GM21390 (cell line): ENCODE data around the gene VWA8.
"Not testable (repeated sequence)": the region's sequence is repeated elsewhere in the genome, so short reads cannot be mapped to it uniquely, and the experiment has no call there.

Experiments
- ATAC-seq: cut with Tn5 transposase; IDR thresholded peaks from one replicate; pipeline ENCODE4 v1.9.1; 2021; ENCODE audit not compliant: unreplicated experiment

Gene VWA8

DNA sequence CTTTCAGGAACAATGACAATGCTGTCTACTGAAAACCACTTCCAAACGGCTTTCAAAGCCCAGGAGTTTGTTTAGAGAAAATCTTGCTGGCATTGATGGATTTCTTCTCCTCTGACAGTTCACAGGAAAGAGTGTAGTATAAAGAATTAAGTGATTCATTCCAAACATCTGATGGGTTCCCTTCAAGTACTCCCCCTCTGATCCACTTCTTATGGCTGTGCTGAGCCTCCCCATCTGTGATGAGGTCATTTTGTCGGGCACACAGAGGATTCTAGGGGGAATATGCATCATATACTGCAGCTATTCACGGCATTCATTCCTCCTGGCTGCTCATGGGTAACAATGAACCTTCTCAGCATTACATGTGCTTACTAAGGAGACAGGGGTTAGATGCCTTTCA lies 395.7 kb downstream of the VWA8 start:
- ATAC-seq = no peak

DNA sequence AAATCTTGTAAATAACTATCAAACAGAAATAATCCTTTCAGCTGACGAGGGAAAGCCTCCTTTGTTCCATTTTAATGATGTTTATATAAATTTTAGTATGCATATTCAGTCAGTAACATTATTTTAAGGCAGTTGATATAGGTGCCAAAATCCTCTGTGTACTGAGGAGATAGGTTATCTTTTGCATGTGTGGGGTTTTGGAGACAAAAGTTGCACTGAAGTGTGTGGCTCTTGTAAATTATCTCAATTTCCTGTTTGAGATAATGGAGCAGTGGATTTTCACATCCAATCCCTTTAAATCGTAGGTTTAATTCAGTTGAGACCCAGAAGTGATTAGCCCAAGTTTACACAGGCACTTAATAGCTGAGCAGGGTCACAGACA lies 396.9 kb downstream of the VWA8 start:
- no peak for ATAC-seq

DNA sequence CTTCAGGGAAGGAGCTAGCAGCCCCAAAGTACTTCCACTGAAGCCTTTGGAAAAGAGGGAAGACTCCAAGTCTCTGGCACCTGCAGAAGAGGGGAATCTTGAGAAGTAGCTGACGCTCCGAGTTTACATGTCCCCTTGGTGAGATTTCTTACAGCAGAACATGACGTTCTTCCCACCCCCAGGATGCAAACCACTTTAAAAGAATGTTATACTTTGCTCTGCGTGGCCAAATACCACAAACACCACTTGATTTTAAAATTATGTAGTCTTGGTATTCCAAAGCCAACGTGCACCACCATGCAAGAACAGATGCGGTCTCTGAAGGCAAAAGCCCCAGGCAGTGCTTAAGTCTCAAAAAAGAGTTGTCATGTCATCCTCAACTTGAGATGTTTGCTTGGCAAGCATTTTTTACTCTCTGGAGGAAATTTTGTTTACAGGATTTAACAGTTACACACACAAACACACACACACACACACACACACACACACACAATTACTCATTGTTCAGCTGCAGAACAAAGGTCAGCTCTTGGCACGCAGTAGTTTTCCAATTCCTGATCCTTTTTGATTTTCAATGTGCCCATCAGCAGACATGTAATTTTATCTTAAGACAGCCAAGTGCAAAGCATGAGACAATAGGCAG lies 397.4 kb downstream of the VWA8 start:
- ATAC-seq = no peak

DNA sequence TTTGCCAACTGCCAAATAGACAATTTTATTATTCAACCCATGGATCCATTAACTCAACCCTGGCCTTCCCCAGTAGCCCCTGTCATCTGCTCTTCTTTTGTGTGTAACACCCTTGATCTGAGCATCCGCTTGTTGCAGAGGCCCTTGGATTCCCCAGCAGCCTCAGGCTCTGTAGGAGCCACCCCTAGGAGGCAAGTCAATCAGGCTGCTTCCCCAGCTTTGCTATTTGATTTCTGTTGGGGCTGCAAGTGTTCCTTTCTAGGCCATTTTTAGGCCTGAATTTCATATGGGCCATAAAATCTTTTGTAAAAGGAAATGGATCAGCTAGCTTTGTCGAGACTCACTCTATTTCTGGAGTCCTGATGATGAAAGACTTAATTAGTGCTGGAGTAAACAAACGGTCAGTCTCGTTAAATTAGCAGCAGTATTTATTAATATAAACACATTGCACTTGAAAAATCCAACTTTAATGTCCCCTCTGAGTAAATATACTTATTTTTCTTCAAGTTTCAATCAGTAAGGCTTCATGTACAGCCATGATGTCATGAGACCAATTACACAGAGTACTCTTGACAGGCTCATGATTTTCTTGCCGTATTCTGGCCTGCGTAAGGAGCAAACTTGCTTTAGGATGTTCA lies 398.2 kb downstream of the VWA8 start:
- ATAC-seq = no peak

DNA sequence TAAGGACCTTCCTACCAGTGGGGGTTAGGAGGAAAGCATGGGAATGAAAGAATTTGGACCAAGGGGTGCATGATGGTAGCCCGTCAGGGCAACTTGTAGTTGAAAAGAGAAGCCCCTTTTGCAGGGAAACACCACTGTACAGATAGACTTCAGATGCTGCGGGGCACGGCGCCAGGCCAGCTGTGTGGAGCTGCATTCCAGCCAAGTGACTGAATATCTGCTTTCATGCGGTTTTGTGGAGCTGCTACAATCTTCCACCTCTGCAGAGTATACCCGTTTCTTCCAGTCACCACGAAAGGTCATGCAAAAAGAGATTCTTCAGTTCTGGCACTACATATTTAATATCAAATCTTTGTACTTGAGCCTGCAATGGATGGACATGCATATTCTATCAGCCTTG lies 398.8 kb downstream of the VWA8 start:
- ATAC-seq = no peak

DNA sequence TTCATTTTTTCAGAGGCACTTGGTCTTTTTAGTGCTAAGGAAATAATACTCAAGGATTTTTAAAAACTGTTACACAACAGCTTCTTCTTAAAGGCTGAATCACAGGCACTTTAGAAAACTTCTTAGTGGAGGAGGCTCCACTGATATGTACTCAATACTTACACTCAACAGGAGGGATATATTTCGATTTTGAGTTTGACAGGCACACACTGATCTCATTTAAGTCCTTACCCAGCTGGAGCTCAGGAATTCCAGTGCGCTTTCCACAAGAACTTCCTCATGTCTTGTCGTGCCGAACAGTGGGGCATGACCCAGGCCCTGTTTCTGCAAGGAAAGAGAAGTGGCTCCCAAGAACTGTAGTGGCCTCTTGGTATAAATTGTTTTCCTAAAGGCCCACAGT lies 399.7 kb downstream of the VWA8 start:
- ATAC-seq = no peak

DNA sequence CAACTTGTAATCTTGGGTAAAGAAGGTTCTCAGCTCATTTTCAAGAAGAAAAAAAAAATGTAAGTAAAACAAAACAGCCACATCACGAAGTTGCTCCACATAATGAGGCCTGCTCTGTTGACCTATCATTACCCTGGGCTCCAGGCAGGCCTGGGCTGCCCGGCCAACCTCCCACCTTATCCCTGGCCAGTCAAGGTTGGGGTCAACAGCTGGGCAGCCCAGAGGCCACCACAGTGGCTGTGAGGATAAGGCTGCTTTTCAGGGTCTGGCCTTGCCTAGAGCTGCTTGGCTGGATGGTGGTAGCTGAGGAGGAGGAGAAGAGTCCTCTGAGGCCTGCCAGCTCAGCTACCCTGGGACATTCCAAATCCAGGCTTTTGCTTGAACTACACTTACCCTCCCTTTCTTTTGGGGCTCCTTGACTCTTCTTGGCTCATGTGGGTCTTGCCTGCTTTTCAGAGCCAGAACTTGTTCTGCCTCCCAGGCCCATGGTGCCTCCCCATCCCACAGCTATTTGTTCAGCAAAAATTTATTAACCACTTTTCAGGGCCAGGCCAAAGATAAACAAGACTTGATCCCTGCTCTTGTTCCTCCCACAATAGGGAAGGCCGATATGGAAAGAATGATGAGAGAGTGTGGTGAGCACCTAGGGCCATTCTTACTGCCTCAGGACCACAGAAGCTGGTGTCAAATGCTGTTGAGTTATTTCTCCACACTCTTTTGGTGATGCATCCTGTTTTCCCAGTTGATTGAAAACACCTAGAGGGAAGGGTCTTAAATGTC lies 401.9 kb downstream of the VWA8 start:
- no peak for ATAC-seq

DNA sequence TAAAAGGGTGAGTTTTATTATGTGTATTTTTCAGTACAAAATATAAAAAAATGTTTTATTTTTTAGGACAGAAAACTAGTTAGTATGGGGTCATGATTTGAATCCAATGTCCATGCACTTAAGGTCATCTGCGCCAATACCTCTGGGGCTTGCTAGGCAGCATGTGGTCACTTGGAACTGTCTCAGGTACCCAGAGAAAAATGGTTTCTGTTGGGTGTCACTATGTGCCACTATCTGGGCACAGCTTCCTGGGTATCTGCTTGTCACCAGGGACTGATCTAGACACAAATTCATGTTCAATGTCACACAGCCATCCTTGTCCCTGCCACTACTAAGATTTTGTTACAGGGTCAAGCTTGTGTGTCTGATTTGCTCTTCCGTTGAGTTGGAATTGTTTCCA lies 403.2 kb downstream of the VWA8 start:
- ATAC-seq = no peak

DNA sequence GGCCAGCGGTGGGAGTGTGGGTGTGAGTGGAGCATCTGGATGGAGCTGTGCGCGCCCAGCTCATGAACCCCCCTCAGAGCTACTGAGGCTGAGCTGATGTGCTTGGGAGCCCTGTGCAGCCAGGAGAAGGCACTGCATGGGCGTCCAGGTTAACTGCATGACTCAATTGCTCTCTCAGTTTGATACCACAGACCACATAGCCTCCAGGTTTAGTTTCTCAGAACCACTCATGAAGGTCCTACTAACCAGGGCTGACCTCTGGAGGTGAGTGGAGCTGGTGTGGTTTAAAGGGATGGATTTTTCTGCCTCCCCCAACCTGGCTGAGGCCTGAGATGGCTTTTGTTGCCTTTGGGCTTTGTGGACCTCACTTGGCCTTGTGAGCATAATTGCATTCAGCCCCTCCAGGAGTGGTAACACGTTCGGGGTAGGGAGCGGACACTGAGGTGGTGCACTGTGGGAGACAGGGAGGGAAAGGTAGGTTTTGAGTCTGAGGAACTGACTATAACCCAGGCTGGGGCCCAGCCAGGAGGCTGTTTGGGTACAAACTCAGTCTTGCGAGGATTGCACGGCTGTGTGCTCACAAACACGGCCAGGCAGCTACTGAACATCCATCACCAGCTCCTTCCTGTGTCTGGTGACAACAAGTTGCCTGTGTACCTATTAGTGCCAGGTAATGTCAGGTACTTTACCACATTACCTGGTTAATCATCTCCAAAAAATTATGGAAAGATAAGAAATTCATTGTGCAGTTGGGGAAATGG lies 406.1 kb downstream of the VWA8 start:
- ATAC-seq = peak; percentile 96

DNA sequence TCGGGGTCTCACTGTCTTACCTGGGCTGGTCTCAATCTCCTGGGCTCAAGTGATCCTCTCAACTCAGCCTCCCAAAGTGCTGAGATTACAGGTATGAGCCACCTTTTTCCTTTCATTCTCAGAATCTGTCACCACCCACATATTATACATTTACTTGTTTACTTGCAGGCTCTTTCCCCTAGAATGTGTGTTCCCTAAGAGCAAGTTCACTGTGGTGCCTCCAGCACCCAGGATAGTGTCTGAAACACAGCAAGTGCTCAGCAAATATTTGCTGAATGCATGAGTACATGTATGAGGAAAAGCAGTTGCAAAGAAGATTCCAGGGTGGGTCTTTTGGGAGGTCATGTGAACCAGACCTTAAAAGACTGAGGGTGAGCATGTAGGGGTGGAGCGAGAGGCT lies 406.7 kb downstream of the VWA8 start:
- ATAC-seq = no peak

DNA sequence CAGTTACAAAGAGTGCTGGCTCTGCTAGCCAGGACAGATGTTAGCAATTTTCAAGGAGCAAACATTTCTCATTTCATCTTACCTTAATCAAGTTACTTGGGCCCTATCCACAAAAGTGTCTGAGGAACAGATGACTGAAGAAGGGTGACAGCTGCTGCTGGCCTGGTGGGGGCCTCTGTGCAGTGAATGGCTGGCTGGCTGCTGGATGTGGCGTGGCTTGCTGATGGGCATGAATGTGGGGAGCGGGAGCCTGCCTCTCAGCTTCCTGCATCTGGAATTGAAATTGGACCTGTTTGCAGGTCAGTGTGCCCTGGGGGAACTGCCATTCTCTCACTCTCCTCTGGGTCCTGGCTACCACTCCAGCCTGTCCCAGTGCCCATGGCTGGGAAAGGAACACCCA lies 408.9 kb downstream of the VWA8 start:
- ATAC-seq = no peak

DNA sequence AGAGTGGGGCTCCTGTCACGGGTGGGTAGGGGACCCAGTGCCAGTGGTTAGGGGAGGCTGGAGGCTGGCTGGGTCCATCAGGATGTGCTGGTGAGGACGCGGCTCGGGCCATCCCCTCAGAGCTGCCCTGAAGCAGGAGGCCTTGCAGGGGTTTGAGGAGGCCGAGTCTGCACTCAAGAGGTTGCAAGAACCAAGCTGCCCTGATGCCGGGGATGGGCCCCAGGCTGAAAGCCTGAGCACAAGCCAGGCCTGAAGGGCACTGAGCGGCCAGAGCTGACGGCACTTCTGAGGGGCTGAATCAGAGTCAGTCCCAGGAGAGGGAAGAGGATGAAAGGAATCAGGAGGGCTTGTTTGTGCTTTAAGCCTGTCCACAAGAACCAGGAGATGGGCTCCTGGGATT lies 410.6 kb downstream of the VWA8 start:
- ATAC-seq = no peak

DNA sequence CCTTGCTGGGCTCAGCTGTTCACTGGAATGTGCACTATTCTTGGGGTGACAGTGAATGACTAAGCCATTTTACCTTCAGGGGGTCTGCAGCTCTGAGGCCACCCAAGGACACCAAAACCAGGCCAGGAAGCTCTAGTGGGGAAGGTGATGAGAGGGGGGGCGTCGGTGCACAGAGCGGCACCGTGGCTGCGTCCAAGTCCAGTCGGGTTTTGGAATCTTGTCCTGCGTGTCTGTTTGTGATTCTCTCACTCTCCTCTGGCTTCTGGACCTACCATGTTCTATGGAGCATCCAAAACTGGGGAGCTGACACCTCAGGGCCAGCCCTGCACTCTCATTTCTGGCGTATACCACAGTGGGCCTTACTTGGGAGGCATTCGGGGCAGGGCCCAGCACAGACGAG lies 411.4 kb downstream of the VWA8 start:
- no peak for ATAC-seq

DNA sequence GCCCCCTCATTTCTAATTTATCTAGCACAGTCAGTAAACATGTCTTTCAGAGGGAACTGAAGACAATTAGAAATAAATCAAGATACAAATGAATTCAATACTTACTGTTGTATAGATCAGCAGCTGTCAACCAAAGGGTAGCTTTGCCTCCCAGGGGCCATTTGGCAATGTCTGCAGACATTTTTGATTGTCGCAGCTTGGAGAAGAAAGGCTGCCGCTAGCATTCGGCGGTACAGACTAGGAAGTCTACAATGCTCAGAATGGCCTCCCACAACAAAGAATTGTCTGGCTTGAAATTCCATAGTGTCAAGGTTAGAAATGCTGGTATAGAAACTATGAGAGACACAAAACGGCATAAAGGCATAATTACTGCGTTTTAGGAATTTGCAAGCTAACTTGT lies 412.0 kb downstream of the VWA8 start:
- ATAC-seq = no peak

DNA sequence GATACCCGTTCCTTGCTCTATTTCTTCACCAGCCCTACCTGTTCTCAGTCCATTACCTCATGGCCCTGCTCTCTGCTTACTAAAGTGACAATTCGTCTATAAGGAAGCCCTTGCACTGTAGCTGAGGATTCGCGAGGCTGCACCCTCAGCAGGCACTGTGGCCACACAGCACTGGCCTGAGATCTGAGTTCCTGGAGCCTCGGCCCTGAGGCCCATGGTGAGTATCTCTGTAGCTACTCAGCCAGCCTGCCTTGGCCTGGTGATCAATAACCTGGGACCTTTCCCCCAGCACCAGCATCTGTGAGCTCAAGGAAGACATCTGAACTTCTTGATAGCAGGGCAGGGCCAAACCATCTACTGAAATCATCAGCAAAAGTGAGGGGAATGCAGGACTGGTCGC lies 412.9 kb downstream of the VWA8 start:
- no peak for ATAC-seq

DNA sequence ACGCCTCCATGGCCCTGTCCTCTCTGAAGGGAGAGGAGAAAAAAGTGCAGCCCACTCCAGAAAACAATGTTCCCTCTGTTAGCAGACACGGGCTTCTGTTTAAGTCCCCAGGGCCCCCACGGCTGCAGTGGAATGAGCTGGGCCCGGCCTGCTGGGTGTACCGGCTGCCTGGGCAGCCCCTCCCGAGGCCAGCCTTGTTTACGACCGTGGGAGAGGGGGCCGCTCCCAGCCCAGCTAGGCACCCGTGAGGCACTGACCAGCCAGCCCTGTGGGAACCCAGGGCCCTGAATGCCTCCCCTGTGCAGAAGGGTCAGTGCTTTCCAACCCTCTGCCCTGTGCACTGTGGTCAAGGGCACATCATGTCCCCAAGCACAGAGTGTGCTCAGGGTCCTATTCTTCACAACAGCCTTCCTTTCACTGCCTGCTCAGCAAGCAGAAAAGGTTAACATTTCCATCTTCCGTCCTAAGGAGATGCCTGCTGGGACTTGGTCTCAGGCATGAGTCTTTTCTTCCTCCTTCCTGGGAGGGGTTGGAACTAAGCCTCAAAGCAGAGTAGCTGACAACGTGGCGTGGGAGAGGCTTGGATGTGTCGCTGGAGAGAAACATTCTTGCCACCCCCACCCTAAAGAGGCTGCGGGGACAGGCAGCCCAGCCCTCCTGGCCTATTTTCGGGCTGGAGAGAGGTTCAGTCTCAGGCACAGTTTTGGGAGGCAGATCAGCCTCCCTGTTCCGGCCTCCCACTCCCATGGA lies 413.5 kb downstream of the VWA8 start:
- ATAC-seq = no peak

DNA sequence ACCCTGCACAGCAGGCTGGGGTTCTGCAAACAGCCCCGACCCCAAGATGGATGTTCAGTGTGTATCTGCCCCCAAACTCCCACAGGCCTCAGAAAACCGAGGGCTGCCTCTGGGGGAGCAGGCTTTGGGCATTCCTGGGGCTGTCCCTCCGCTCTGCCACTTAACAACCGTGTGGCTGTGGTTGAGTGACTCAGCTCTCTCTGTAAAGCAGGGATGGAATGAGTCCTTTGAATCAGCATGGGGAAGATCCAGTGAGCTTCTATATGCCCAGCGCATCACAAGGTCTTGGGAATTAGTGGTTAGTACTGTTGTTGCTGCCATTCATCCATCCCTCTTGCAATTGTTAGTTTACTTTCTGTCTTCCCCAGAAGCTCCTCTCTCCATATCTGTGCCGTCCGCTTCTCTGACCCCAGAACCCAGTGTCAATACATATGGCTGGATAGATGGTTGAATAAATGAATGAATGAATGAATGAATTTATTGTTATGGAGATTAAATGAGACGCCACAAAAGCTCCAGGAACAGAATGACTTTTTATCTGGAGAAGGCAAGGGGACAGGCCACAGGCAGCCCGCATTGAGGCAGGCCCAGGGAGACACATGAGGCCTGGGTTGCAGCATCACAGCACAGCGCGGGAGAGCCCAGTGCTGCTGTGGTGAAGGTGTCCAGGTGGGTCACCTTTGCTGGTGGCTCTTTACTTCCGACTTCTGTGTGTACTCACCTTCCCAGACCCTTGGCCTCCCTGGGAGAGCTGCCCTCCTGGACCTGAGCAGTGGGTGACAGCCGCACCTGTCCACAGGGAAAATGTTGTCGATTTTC lies 414.3 kb downstream of the VWA8 start:
- ATAC-seq = no peak

DNA sequence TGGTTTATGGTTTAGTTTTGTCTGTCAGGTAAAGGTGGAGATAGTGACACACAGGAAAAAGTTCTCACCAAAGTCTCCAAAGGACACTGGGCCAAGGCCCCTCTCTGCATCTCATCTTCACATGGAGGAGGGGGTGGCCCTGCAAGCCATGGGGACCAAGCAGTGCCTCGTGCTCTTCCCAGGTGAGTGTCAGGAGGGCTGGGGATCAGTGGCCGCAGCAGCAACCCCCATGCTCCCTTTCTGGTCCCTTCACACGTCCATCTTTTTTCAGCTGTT lies 415.5 kb downstream of the VWA8 start:
- no peak for ATAC-seq

DNA sequence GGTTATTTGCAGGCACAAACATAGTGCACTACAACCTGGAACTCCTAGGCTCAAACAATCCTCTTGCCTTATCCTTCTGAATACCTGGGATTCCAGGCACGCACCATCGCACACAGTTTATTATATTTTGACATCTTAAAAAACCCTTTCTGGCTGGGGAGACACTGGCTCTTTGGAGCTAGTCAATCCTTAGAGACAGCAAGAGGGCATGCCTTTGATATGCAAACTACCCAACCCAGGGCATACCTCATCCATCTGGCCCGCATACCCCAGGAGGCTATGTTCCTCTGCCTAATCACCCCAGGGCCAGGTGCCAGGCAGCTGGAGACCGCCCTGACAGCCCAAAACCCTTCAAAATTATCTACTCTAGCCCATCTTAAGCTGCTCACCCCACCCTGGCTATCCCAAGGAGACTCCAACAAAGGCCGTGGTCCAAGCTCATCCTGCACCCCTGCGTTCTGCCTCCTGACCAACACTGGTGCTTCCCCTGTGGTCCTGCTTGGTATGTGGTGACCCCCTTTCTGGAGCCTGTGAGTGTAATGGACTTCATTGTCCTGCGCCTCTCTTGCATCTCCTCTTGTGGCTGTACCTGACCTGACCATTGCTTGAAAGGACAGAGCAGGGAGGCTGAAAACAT lies 417.1 kb downstream of the VWA8 start:
- no peak for ATAC-seq

DNA sequence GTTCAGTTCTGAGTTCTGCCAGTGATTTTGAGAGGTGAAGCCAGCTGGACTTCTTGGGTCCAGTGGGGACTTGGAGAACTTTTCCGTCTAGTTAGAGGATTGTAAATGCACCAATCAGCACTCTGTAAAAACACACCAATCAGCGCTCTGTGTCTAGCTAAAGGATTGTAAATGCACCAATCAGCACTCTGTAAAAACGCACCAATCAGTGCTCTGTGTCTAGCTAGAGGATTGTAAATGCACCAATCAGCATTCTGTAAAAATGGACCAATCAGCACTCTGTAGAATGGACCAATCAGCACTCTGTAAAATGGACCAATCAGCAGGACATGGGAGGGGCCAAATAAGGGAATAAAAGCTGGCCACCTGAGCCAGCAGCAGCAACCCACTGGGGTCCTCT lies 418.1 kb downstream of the VWA8 start:
- ATAC-seq = not testable (repeated sequence)
